ENCODE measurements around the gene BBS12. TPM values are rescaled to one million over a fixed set of nuclear protein-coding genes. Genes with fewer than 3 reads are reported as not detected.
"Not testable (repeated sequence)": the region's sequence is repeated elsewhere in the genome, so short reads cannot be mapped to it uniquely, and the experiment has no call there.

BBS12 gene
- total and polyA plus RNA-seq, 12 donors, result 1.5 to 7.8 (median 5.4) TPM

DNA sequence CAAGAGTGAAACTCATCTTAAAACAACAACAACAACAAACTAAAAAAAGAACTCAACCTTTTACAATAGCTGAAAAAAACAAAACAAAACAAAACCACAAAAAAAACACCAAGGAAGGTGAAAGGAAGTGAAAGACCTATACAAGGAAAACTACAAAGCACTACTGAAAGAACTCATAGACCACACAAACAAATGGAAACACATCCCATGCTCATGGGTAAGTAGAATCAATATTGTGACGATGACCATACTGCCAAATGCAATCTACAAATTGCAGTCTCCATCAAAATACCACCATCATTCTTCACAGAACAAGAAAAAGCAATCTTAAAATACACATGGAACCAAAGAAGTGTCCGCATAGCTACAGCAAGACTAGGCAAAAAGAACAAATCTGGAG is 52.6 kb downstream of the BBS12 start:
- no peaks in the 10 kb centered on the region for H3K4me1 ChIP-seq (replicated peaks in 1 of 2)
- intact Hi-C loops (cut with DNase I), result no loop called here
- no peak overlapping the region for H3K4me3 ChIP-seq
- no peak for TF ChIP-seq POLR2A (IDR thresholded peaks at IDR 0.05)
- TF ChIP-seq, protein P1, sequence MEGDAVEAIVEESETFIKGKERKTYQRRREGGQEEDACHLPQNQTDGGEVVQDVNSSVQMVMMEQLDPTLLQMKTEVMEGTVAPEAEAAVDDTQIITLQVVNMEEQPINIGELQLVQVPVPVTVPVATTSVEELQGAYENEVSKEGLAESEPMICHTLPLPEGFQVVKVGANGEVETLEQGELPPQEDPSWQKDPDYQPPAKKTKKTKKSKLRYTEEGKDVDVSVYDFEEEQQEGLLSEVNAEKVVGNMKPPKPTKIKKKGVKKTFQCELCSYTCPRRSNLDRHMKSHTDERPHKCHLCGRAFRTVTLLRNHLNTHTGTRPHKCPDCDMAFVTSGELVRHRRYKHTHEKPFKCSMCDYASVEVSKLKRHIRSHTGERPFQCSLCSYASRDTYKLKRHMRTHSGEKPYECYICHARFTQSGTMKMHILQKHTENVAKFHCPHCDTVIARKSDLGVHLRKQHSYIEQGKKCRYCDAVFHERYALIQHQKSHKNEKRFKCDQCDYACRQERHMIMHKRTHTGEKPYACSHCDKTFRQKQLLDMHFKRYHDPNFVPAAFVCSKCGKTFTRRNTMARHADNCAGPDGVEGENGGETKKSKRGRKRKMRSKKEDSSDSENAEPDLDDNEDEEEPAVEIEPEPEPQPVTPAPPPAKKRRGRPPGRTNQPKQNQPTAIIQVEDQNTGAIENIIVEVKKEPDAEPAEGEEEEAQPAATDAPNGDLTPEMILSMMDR (IDR thresholded peaks at IDR 0.05), result no peak
- H3K27ac ChIP-seq, result no peak overlapping the region
- no peaks in the 10 kb centered on the region for H3K36me3 ChIP-seq (replicated peaks in 1 of 2)
- H3K27me3 ChIP-seq, result no peaks in the 10 kb centered on the region
- no peaks in the 10 kb centered on the region for H3K9me3 ChIP-seq (replicated peaks in 1 of 3)
- DNase-seq, result no peak
- WGBS, 4 donors, result 88 to 92% (median 92%) methylated on average over 2 of the region's 2 CpGs

DNA sequence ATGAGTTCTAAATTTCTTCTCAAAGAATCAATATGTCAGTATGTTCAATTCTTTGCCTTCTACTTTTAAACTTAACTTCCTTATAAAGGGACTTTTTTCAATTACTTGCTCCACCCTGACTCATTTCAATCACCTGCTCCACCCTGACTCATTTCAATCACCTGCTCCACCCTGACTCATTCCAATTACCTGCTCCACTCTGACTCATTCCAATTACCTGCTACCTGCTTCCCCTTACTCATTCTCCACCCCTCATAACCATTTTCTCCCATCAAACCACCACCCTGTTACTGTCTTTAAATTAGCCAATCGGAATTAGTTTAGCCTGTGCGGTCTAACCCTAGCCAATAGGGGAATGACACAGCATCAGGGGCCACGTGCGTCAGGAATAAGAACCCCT is 53.8 kb downstream of the BBS12 start:
- H3K27ac ChIP-seq; DNase-seq; H3K4me1 ChIP-seq (replicated peaks in 1 of 2); H3K4me3 ChIP-seq; H3K27me3 ChIP-seq; H3K36me3 ChIP-seq (replicated peaks in 1 of 2); intact Hi-C loops (cut with DNase I); H3K9me3 ChIP-seq (replicated peaks in 1 of 3): not testable (repeated sequence)
- 93 to 96% (median 95%) methylated on average over 4 of the region's 4 CpGs for WGBS, 4 donors

DNA sequence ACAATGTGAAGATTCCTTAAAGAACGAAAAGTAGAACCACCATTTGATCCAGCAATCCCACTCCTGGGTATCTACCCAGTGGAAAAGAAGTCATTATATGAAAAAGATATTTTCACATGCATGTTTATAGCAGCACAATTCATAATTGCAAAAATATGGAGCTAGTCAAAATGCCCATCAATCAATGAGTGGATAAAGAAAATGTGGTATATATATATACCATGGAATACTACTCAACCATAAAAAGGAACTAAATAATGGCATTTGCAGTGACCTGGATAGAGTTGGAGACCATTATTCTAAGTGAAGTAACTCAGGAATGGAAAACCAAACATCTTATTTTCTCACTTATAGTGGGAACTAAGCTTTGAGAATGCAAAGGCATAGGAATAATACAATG is 54.4 kb downstream of the BBS12 start:
- H3K27ac ChIP-seq; H3K36me3 ChIP-seq (replicated peaks in 1 of 2); H3K9me3 ChIP-seq (replicated peaks in 1 of 3); H3K27me3 ChIP-seq; H3K4me3 ChIP-seq; H3K4me1 ChIP-seq (replicated peaks in 1 of 2); intact Hi-C loops (cut with DNase I); DNase-seq: not testable (repeated sequence)
- WGBS, 4 donors, result 70 to 89% (median 83%) methylated on average over 1 of the region's 1 CpG

DNA sequence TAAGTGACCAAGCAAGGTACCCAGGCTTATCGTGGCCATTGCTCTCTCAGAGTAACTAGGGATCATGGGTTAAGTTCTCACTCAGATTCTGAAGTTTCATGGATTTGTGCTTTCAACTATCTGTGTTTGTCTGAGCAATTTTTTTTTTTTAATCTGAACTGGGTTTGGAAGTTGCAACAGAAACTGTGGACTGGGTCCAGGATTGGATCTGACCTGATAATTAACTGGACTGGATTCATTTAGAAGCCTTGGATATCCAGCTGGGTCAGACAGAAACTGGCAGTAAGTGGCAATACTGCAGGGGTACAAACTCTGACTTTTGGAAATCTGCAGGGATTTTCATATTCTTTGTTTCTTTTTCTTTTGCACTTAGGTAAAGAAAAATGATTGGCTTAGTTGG is 55.4 kb downstream of the BBS12 start:
- DNase-seq, result no peak
- Histone ChIP-seq H3K4me3 (no peak overlapping the region), H3K4me1 (replicated peaks in 1 of 2) (no peaks in the 10 kb centered on the region), H3K9me3 (replicated peaks in 1 of 3) (no peaks in the 10 kb centered on the region), H3K36me3 (replicated peaks in 1 of 2) (no peaks in the 10 kb centered on the region), H3K27me3 (no peaks in the 10 kb centered on the region), H3K27ac (no peak overlapping the region)
- no peak for TF ChIP-seq POLR2A (IDR thresholded peaks at IDR 0.05)
- TF ChIP-seq, protein P1 (IDR thresholded peaks at IDR 0.05), result no peak
- WGBS, 4 donors, result 50 to 68% (median 66%) methylated on average over 1 of the region's 1 CpG
- intact Hi-C loops (cut with DNase I), result no loop called here

DNA sequence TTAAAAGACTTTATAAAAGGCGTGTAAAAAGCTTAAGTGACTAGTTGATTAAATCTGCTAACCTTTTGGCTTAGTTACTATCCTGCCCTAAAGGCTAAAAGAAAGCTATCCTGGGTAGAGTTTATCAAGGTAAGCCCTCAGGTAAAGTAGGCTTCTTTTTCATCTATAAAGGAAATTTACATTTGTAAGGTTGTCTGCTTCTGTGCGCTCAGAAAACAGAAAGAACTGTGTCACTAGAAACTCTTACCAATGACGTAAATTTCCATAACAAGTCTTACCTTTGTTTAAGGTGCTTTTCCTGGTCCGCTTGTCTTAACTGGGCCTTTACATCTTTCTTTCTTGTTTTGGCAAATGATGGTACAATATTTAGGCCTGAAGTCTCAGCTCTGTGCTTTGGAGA is 56.4 kb downstream of the BBS12 start:
- no peak overlapping the region for H3K27ac ChIP-seq
- H3K27me3 ChIP-seq, result no peaks in the 10 kb centered on the region
- no peak for TF ChIP-seq POLR2A (IDR thresholded peaks at IDR 0.05)
- TF ChIP-seq, protein P1 (IDR thresholded peaks at IDR 0.05), result no peak
- no peak overlapping the region for H3K4me3 ChIP-seq
- WGBS, 4 donors, result 85 to 95% (median 91%) methylated on average over 4 of the region's 4 CpGs
- no peaks in the 10 kb centered on the region for H3K9me3 ChIP-seq (replicated peaks in 1 of 3)
- no peaks in the 10 kb centered on the region for H3K36me3 ChIP-seq (replicated peaks in 1 of 2)
- intact Hi-C loops (cut with DNase I), result no loop called here
- H3K4me1 ChIP-seq (replicated peaks in 1 of 2), result no peaks in the 10 kb centered on the region
- DNase-seq, result no peak

Measured in adrenal gland (tissue), 12 donors.